ENCODE data around the gene CYP2A6.

The CYP2A6 gene

DNA sequence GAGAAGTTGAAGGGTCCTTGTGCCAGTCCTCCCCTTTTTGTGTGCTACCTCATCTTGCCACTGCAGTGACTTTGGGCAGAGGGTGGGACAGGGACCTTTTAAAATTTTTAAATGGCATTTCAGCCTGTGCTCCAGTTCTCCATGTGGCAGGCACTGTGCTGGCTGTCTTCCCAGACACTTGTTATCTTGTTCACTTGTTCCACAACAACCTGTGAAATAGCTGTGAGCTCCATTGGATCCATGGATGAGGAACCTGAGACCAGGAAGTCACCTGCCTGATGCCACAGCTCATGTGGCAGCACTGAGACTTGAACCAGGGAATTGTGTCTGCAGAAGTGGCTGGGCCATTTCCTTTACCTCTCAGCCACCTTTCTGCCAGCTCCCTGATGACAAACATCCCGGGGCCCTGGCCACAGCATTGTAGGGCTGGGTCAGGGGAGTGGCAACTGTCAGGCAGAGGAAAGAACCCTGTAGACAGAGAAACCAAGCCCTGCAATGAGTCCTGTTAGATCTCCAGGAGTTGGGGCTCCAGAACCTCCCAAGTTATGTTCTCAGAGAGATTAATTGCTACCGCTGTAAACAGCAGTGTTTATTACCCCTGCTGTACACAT, 44.9 kb downstream of the CYP2A6 start:
- no peak overlapping the region for H3K4me3 ChIP-seq (ENCODE audit: low read depth, low read length)
- TF ChIP-seq, protein P1, sequence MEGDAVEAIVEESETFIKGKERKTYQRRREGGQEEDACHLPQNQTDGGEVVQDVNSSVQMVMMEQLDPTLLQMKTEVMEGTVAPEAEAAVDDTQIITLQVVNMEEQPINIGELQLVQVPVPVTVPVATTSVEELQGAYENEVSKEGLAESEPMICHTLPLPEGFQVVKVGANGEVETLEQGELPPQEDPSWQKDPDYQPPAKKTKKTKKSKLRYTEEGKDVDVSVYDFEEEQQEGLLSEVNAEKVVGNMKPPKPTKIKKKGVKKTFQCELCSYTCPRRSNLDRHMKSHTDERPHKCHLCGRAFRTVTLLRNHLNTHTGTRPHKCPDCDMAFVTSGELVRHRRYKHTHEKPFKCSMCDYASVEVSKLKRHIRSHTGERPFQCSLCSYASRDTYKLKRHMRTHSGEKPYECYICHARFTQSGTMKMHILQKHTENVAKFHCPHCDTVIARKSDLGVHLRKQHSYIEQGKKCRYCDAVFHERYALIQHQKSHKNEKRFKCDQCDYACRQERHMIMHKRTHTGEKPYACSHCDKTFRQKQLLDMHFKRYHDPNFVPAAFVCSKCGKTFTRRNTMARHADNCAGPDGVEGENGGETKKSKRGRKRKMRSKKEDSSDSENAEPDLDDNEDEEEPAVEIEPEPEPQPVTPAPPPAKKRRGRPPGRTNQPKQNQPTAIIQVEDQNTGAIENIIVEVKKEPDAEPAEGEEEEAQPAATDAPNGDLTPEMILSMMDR (IDR thresholded peaks at IDR 0.05; ENCODE audit: low read depth, low read length): no peak

DNA sequence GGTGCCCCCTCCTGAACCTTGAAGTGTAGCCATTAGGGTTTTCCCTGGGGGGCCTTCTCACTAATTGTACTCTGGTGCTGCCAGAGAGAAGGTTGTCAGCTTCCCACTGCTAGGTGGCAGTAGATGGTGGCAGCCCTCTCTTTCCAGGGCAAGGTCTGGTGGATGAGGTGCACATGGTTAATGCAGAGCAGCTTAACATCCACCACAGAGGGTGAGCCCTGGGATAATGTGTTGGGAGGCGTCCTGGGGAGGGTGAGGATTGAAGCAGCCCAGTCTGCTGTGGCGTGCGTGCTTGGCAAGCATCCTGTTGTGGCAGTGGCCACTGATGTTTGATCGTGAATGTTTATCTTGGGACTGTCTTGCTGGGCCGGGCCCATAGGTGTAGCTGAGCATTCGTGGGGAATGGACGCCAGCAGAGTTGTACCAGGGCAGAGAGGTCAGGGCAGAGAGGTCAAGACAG, 45.4 kb downstream of the CYP2A6 start:
- H3K4me3 ChIP-seq (ENCODE audit: low read depth, low read length): no peak overlapping the region
- TF ChIP-seq, protein P1 (IDR thresholded peaks at IDR 0.05; ENCODE audit: low read depth, low read length): peak; percentile 18; the same call in 1 of the 2 replicates

DNA sequence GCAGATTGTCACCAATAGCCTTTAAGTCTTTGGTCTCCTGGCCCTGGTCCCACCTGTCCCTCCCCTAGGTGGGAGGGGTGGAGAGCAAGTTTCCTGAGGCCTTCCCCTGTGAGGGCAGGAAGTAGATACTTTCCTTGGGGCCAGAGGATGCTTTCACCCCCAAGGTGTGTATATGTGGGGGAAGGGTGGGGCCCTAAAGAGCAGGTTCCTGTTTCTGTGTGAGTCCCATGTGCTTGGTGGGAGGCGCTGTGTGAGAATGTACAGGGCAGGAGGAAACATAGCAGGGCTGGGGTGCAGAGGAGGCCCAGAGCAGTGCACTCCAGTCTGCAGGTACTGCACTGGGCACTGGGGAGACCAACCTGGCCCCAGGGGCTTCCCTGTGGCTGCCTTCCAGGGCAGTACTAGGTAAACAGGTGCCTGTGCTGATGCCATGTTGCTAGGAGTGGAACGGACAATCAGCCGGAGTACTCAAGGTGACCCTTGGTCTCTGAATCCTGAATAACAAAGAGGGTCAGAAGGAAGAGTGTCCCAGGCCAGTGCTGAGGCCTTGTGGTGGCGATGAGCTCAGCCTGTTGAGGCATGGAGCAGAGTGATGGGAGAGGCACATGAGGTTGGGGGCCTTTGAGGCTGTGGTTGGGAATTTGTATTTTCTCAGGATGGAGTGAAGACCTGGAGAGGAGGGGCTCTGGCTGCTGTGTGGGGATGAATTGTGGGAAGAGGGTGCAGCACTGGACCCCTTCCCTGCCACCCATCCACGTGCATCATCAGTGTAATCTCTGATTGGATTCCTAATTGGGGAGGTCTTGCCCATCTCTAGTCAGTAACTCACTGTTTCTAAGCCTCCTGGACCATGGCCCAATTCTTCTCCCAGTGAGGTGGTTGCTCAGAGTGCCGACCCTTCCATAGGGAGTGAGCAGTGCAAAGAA, 46.1 kb downstream of the CYP2A6 start:
- no peak overlapping the region for H3K4me3 ChIP-seq (ENCODE audit: low read depth, low read length)
- TF ChIP-seq, protein P1 (IDR thresholded peaks at IDR 0.05; ENCODE audit: low read depth, low read length): no peak

DNA sequence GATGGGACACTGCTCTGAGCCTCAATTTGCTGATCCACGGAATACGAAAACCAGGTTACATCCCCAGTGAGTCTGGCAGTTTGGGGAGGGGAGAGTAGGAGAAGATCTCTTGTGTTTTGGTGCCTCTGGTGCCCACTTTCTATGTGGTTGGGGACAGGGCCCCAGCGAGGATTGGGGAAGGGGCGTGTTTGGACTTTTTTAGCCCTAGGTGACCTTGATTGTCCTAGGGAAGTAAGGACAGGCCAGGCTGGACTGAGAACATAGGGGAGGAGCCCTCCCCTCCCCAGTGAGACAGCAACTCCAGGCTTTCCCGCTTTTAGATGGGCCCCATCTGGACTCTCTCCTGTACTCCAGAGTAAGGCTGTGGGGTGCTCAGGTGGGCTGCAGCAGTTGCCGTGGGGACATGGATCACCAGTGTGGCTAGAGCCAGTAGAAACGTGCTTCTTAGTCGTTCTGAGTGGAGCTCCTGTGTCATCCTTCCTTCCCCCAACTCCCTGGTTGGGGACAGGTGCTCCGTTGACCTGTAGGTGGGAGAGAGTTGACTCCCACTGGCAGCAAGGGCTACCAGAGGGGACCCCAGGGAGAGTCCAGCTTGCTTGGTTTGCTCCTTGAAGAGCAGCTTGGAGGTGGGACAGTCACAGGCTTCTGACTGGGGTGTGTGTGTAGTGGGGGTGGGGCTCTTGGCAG, 46.9 kb downstream of the CYP2A6 start:
- H3K4me3 ChIP-seq (ENCODE audit: low read depth, low read length): no peak overlapping the region
- TF ChIP-seq, protein P1 (IDR thresholded peaks at IDR 0.05; ENCODE audit: low read depth, low read length): no peak

DNA sequence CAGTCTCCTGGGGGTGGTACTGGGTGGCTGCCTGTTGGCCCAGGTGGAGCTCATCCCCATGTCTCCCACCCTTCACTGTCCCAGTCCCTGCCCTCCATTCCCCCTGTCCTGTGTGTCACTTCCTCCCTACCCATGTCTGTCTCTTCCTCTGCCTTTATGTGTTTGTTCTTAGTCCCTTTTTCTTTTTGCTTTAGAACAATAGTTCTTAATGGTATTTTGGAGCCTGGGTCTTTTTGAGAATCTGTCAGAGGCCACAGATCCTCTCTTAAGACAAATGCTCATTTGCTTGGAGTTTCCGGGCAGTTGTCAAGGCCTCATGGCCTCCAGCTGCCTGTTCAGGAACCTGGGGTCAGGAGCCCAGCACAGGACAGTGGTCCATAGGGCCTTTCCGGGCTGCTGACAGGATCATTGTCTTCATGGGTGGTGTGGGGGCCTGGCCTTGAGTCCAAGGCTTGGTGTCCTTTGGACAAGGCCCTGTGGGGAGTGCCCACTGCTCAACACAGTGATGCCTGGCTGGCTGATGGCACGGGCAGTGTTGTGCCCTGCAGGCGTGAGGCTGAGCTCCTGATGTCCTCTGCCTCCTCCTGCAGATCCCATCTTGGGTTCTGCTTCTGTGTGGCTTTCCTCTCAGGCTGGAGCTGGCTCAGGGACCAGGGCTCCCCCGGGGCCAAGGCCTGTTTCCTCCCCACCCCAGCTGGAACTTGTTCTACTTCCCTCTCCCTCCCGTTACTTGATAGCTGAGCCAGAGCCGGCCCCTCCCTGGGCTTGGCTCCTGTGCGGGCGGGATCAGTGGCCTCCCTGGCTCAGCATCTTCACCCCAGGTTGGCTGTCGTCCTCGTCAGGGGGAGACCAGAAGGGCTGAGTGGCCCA, 47.7 kb downstream of the CYP2A6 start:
- TF ChIP-seq, protein P1 (IDR thresholded peaks at IDR 0.05; ENCODE audit: low read depth, low read length): no peak
- H3K4me3 ChIP-seq (ENCODE audit: low read depth, low read length): peak overlapping the region; percentile 1; the same call in 1 of the 2 replicates

DNA sequence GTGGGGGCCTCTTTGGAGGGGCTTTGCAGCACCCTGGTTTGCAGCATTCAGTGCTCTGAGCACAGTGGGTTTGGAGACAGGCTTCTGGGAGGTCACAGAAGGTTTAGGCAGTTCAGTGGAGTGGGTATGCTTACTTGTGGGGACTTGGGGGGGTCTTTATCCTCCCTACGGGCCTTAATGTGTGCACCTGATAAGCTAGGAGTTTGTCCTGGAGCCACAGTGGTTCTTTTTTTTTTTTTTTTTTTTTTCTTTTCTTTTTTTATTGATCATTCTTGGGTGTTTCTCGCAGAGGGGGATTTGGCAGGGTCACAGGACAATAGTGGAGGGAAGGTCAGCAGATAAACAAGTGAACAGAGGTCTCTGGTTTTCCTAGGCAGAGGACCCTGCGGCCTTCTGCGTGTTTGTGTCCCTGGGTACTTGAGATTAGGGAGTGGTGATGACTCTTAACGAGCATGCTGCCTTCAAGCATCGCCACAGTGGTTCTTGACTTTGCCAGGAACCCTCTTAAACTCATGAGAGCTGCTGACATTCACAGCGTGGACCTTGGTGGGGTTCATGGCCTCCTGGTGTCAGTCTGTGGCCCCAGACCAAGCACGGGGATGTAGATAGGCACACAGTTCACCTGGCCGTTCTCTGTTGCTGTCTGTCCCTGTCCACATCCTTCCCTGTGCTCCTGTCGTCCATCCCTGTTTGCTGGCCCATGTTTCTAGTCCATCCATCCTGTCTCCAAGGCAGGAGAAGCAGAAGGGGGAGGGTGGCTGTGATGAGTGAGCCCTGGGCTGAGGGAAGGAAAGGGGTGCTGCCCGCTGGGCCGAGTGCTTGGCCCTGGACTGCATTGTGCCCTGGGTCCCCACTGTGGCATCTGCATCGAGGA, 48.6 kb downstream of the CYP2A6 start:
- H3K4me3 ChIP-seq (ENCODE audit: low read depth, low read length): 0 out of 2 replicates have a peak overlapping the region, but pooled peaks have one; percentile 17
- TF ChIP-seq, protein P1 (IDR thresholded peaks at IDR 0.05; ENCODE audit: low read depth, low read length): no peak
